ENCODE measurements around the gene TMPRSS4.

Gene TMPRSS4

DNA sequence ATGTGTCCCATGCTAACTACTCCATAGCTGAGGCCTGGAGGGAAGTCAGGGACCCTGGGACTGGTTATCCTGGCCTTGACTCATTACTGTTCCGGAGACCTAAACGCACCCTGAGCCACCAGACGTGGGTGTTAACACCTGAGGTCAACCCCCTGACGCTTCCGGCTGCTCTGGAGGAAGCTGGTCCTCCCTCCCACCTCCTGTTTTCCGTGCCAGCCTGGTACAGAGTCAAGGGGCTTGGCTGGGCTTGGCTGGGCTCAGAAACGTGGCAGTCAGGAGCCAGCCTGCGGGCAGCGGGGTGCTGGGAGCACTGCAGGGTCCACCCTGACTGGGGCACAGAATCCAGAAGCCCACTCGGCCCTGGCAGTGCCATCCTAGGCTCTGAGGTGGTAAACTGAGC, 2.6 kb downstream of the TMPRSS4 start:
- no peak for DNase-seq (ENCODE audit: low read depth in 3 of 3)

DNA sequence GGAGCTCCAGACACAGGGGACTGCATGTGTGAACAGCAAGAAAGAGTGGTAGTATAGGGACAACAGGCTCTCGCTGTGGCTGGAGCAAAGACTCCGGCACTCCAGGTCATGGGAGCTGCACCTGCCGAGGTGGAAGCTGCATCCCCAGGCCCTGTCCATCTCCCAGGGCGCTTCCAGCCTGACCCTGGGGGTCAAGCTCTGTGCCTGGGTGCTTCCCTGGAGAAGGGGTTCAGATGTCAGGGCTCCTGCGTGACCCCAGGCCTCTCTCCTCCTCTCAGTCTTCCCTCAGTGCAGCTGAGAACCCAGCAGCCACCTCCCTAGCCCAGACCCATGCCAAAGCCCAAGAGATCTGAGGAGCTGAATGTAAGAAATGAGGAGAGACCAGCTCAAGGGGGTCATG, 3.4 kb downstream of the TMPRSS4 start:
- DNase-seq (ENCODE audit: low read depth in 3 of 3), result no peak

DNA sequence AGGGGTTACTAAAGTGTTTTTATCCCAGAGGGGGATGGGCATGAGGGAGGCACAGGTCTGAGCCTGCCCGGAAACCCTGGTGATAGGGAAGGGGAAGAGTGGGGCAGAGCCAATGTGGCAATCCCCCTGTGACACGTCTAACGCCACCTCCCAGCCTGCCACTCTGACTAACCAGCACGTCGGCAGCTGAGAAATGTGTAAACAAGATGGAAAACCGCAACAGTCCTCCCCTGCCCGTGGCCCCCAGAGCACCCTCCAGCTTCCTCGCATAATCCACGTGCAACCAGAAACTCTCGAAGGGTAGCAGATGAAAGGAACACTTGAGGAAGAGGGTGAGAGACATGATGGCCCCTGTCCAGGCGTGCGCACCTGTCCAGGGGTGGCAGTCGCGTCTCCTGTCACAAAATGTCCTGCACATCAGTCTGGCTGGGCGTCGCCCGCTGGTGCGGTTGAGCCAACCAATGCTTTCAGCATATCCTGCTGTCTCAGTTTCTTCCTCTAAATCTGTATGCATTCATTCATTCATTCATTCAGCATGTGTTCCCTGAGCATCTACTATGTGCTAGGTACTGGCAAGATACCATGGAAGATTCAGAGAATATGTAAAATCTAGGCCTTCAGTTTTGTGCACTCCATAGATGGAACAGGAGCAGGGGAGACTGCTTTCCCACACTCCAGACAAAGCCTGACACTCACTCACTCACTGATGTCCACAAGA, 4.5 kb downstream of the TMPRSS4 start:
- DNase-seq (ENCODE audit: low read depth in 3 of 3), result no peak

DNA sequence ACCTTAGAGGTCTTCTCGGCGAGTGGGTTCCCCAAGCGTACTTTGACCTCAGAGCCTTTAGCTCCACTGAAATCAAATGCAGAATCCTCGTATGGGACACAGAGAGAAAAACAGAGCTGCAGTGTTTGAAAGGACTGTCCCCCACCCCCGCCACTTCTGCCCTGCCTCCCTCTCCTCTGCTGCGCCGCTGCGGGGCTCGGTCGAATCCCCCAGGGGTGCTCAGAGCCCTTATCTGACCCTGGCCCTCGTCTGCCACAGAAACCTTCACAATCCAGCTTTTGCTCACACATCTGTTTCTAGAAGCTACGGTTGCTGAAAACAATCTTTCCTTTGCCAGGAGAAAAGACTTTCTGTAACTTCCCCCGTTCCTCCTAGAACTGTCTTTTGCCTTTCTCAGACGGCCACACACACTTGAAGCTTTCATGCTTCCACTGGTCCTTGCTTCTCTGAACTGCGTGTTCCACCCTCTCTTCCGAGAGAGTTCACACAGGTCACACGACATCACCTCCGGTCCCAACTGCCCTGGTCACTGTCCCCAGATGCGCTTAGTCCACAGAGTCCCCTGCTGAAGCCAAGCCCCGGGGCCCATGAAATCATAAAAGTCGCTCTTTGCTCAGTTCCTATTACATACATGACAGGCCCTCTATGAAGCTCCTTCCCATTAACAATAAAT, 6.1 kb downstream of the TMPRSS4 start:
- no peak for DNase-seq (ENCODE audit: low read depth in 3 of 3)

DNA sequence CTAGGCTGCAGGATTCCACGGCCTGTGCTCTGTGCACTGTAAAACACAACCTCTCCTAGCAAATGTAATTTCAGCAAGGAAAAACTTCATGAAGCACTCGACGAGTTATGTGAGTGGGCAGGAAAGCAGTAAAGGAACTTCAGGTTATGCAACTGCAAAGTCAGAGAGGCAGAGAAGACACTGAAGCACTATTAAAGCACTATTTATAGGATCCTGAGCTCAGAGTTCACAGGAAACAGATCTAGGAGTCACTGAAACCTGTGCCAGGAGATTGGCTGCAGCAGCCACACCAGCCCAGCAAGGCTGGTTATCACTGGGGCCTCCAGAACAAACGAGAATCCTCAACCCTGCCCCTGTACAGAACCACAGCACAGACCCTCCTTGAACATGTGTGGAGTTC, 7.4 kb downstream of the TMPRSS4 start:
- DNase-seq (ENCODE audit: low read depth in 3 of 3), result no peak

DNA sequence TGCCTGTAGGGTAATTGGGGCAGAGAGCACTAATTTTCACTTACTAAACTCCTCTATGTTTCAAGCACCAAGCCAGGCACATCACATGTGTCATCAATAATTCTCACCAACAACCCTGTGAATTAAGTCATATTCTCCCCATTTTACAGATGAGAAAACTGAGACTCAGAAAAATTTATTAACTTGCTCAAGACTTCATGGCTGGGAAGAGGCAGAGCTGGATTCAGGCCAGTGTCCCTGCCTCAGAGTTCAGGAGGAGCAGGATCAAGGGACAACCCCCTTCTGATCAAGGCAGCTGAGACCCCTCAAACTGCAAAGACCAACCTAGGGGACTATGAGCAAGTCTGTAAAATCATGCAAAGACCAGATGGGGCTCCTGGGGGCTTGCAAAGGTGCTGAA, 7.8 kb downstream of the TMPRSS4 start:
- DNase-seq (ENCODE audit: low read depth in 3 of 3), result no peak

DNA sequence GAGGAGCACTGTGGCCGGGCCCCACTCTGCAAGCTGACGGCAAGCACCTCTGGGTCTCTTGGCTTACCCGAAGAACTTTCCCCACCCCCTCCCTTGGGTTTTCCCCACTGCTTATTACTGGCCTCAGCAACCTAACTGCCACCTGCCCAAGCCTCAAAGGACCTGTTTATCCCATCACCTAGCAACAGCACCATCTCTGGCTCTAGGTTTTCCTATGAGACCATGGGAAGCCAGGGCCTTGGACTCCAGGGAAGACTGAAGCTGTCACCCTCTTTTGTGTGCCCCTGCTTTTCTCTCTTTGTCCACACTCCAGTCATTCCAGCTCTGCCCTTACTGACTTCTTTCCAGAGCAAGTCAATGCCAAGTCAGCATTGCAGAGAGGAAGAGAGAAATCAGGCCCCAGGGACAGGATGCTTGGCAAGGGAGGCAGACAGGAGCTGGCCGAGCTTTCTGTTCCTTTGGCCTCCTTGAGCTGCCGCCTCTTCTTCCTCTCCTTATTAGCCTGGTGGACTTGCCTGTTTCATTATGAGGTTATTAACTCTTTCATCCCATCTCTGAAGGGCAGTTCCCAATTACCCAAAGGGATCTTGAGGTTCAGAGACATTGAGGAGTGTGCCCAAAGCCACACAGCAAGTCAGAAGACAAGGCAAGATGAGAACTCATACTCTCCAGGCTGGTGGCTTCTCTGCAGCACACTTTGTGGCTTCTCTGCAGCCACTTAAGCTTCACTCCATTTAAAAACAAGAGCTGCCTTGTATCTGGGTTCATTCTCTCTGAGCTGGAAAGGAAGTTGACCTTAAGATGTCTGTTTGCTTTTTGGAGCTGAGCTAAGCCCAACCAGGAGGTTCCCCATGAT, 10.3 kb downstream of the TMPRSS4 start, which contains the start of gene SMIM35:
TSS of gene SMIM35 (minus strand) at position 51 of the 856 bp plus-strand sequence. CDS start 206 bp downstream, outside the sequence.
- no peak for DNase-seq (ENCODE audit: low read depth in 3 of 3)

DNA sequence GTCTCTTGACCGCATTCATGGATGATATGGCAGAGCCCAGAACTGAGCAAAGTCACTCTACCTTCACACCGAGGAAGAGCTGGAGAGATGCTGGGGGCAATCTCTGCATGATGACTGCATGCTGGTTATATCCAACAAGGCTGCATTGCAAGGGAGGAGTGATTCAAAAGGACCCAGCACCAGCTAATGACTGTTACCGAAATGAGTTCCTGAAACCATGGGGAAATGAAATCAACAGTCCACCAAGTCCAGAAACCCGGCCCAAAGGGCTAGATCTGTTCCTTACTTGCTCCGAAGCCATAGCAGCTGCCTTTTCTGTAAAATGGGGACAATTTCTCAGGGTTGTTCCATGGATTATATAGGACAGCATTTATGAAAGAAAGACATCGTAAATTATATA, 11.1 kb downstream of the TMPRSS4 start:
- no peak for DNase-seq (ENCODE audit: low read depth in 3 of 3)

DNA sequence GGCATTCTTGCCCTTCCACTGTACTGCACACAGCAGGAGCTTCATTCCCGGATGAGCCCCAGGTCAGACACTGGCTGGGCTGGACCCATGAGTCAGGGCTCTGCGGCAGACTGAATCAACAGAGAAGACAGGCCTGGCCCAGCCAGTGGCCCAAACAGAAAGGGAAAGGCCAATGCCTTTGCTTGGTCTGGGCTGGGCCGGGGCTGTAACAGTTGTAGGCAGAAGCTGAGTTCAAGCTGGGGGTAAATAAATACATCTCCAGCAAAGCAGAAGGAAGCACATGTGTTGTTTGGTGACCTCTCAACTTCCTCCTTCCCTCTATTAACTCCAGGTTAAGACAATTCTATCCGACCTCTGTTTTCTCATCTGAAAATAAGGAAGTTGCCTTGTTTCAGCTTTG, 11.7 kb downstream of the TMPRSS4 start:
- no peak for DNase-seq (ENCODE audit: low read depth in 3 of 3)

DNA sequence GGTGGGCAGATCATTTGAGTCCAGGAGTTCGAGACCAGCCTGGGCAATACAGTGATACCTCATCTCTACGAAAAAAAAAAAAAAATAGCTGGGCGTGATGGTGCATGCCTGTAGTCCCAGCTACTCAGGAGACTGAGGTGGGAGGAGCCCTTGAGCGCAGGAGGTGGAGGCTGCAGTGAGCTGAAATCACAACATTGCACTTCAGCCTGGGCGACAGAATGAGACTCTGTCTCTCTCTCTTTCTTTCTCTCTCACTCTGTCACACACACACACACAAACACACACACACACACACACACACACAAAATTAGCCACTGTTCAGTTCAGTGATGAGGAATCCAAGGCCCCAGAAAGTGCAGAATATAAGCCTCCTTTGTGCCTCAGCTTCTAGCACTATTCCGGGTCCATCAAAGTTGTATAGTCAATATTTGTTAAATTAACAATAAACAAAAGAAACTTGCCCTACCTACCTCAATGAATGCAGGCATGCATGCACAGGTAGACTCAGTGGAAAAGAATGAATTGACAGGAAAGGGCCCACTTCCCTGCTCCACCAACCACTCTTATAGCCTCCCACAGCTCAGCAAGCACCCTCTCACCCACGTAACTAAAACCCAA, 13.8 kb downstream of the TMPRSS4 start:
- no peak for DNase-seq (ENCODE audit: low read depth in 3 of 3)

DNA sequence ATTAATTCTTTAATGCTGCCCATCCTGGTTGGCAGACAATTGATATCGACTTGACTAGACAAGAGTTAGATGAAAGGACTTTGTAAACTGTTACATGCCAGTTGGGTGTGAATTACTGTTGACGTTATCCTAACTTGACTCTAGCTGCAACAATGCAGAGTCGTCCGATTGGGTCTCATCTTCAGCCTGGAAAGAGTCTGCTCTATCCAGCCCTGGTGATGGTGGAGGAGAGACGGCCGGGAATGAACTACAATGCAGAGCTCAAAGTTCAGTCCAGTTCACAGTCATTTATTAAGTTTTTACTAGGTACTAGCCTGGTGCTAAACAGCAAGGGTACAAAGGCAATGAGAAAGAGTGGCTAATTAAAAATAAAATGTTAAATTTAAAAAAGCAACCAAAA, 14.8 kb downstream of the TMPRSS4 start:
- DNase-seq (ENCODE audit: low read depth in 3 of 3), result no peak

DNA sequence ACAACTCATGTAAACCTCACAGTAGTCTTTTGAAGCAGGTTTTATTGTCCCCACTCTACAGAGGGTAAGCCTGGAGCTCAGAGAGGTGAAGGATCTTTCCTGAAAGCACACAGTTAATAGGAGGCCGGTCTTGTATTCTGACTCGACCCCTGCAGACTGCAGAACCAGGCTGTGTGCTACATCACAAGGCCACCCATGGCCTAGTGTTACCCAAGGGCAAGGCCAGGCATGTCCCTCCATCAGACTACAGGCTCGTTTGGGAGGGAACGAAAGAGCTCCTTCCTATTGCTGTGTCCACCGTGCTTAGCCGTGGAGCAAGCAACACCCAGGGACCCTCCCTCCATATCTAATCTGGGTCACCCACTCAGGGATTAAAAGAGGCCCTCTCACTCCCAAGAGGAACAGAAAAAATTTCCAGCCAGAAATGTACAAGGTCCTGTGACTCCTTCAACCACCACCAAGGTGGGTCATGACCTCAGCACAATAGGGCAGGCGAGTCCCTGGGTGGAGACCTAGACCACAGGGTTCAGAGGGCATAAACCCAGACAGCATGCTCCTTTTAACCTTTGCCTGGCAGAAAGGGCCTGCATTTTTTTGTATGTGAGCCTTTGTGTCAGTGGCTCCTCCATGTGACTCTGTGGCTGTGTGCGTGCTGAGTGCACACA, 16.2 kb downstream of the TMPRSS4 start:
- DNase-seq (ENCODE audit: low read depth in 3 of 3), result no peak

DNA sequence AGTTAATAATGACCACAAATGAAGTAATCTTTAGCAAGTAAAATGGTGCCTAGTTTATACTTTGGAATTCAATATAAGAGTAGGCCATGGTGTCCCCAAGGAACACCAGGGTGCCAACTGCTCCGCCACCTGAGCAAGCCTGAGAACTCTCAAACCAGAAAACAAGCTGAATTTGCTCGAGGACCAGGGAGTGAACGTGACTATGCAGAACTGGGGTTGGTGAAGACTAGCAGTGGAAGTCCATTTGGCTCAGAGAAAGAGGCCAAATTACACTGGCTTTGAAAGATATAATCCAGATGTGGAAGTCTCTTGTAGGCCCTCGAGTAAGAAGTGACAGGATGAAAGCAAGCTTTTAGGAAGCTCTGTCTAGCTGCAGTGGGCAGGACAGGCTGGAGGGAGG, 18.6 kb downstream of the TMPRSS4 start:
- DNase-seq (ENCODE audit: low read depth in 3 of 3), result no peak

DNA sequence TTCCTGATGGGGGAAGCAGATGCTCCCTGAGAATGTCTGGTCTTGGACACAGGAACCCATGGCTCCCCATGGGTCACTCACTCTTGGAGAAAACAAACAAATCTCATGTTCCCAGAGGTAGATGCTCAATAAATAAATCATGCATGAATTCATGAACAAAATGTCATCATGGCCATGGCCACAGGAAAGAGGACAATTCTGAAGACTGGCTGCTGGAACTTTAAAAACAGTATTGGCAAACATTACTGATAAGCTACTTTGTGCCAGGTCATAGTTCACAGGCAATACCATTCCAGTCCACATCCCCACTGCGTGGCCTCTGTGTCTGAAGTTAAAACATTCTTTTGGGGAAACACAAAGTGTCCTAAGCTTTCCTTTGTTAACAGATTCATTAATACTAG, 19.1 kb downstream of the TMPRSS4 start:
- DNase-seq (ENCODE audit: low read depth in 3 of 3), result no peak

DNA sequence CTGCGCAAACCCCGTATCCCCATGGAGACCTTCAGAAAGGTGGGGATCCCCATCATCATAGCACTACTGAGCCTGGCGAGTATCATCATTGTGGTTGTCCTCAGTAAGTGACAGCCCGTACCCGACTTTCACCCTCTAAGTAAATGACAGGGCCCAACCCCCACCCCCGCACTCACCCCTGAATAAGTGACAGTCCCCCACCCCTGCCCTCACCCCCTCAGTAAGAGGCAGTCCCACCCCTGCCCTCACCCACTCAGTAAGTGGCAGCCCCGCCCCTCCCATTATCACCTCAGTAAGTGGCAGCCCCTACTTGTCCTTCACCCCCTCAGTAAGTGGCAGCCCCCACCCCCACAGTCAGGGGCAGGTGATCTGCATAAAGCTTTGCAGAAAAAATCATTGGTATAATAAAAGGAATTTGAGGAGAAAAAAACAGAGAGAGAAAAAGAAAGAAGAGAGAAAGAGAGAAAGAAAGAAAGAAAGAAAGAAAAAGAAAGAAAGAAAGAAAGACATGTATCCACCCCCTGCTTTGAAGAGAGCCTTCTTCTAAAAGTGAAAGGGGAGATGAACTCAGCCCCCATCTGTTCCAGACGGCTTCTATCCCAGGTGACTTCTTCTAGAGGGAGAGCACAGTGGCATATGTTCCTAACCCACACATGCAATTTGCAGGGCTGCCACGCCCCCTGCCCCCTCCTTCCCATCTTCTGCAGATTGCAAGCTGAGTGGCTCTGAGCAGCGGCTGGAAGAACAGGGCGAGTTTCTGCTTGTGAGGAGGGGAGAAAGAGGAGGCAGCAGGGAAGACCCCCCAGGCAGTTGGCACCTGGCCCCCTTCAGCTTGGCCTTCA, 22.3 kb downstream of the TMPRSS4 start:
- DNase-seq (ENCODE audit: low read depth in 3 of 3), result no peak

DNA sequence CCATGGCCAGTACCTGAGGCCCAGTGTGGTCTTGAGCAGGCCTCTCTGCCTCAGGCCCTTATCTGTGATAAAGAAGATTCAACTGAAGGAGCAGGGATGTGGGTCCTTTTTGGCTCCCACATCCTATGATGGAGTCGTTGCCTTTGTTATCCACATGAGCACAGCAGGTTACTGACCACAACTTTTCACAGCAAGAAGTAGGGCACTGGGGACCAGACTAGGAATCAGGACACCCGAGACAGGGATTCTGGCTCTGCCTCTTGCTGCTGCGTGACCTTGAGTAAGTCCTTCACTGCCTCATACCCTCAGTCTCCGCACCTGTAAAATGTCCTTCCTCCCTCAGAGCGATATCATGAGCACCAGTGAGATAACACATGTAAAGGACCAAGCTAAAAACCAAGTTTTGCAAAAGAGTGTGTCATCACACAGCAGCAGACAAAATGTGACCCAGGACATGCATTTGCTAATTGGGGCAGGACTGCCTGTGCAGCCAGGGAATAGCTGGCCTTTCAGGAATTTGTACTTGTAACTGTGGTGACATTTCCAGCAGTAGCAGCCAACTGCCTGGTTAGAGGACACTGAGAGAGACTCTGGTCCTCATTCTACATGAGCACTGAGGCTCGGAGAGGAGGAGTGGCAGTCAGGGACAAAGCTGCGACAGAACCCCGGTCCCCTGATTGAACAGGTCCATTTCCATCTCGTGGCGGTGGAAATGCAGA, 23.1 kb downstream of the TMPRSS4 start:
- no peak for DNase-seq (ENCODE audit: low read depth in 3 of 3)

DNA sequence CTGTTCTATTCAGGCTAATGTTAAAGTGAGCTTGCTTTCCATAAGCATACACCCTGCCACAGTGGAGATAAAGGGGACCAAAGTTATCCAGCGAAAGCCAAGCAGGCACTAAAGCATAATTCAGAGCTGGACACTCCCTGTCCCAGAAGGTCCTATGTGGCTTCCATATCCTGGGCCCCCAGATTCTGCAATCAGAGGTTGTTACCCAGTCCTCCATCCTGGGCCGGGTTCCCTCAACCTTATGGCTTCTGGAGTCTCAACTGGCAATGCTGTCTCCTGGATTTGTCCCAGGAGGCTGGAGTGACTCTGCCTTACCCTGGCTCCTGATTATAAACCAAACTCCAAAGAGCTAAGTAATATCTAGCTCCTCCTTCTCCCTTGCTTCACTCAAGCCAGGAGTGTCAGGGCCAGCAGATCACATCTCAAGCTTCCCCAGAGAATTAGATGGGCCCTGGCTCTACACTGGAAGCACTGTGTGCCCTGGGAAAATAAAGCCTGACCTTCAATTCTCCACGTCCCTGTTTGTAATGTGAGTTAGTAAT, 23.9 kb downstream of the TMPRSS4 start:
- no peak for DNase-seq (ENCODE audit: low read depth in 3 of 3)

DNA sequence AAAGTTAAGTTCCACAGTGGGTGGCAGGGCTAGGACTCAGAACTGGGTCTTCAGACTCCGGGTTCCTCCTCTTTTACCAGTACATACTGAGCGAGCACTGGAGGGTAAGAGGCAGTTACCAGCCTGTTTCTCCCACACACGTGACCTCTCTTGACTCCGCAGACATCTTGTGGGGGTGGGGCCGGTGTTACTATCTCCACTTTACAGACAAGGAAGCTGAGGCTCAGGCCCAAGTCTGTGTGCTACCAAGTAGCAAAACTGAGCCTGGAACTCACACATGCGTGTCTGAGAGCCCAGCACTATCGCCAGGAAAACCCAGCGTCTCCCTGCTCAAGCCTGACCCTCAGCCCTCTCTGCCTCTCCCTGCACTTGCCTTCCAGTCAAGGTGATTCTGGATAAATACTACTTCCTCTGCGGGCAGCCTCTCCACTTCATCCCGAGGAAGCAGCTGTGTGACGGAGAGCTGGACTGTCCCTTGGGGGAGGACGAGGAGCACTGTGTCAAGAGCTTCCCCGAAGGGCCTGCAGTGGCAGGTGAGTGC, 25.9 kb downstream of the TMPRSS4 start:
- no peak for DNase-seq (ENCODE audit: low read depth in 3 of 3)

DNA sequence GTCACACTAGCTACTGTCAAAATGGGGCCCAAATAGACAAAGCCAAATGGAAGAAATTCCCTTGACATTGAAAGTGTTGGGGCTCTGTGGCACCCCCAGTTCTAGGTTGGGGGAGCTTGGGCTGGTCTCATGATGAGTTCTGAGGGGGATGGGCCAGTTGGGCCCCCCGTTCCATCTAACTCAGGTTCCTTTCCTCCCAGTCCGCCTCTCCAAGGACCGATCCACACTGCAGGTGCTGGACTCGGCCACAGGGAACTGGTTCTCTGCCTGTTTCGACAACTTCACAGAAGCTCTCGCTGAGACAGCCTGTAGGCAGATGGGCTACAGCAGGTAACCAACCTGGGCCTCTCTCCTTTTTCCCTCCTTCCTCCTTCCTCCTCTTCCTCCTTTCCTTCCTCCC, 27.6 kb downstream of the TMPRSS4 start:
- DNase-seq (ENCODE audit: low read depth in 3 of 3), result no peak

Data from stimulated activated CD4-positive, alpha-beta T cell treated with anti-CD3 and anti-CD28 coated beads, TNF-alpha, amount 100 ng/mL, for 4 hours (primary cell).